Thyroid gland (tissue), 4 donors: ENCODE data around the gene KAT14. TPM values are rescaled to one million over a fixed set of nuclear protein-coding genes. Genes with fewer than 3 reads are reported as not detected.
"Not testable (repeated sequence)": the region's sequence is repeated elsewhere in the genome, so short reads cannot be mapped to it uniquely, and the experiment has no call there.

ENCODE experiments used
- DNase-seq, 2 donors: peaks; one replicate each; pipeline ENCODE4 v3.0.0-alpha.2; 2019
- H3K27ac ChIP-seq, 3 donors: fragments of 200-600 bp; sonication (generic); 1 replicate in 2 of 3; 2 replicates in 1 of 3; pipeline ENCODE4 v1.5.1; 2016 to 2019; ENCODE audit warnings: mild to moderate bottlenecking in 1 of 3, moderate library complexity in 1 of 3
- H3K27me3 ChIP-seq: fragments of 200-600 bp; sonication (generic); one replicate; pipeline ENCODE4 v1.5.1; 2019
- H3K36me3 ChIP-seq, 2 donors: fragments of 200-600 bp; sonication (generic); one replicate each; pipeline ENCODE4 v1.5.1; 2016 to 2019
- H3K4me1 ChIP-seq, 2 donors: fragments of 200-600 bp; sonication (generic); one replicate each; pipeline ENCODE4 v1.5.1; 2017 to 2019
- H3K4me3 ChIP-seq, 3 donors: fragments of 200-600 bp; sonication (generic); replicated peaks in 1 of 3; 1 replicate in 2 of 3; 2 replicates in 1 of 3; pipeline ENCODE4 v1.5.1; 2016; ENCODE audit warnings: mild to moderate bottlenecking in 1 of 3
- H3K9me3 ChIP-seq: fragments of 200-600 bp; sonication (generic); one replicate; pipeline ENCODE4 v1.5.1; 2017
- CTCF ChIP-seq, 6 experiments: fragments of 200-600 bp in 3 of 6; fragments of 450-650 bp in 3 of 6; sonication (generic) in 3 of 6; IDR thresholded peaks; one replicate each; pipeline ENCODE4 v1.5.1; 2016 to 2019; ENCODE audit warnings: antibody characterized with exemption in 6 of 6, mild to moderate bottlenecking in 2 of 6, inconsistent platforms in 1 of 6, moderate library complexity in 1 of 6
- POLR2A ChIP-seq, 2 donors: fragments of 450-650 bp; IDR thresholded peaks; one replicate each; pipeline ENCODE4 v1.6.1; 2017; ENCODE audit warnings: antibody characterized with exemption in 2 of 2, mild to moderate bottlenecking in 2 of 2, moderate library complexity in 1 of 2
- whole genome bisulfite sequencing, 2 donors: methylation state at CpG; one replicate each; pipeline ENCODE4 v1.1.5; 2017; 5-methylcytosine and 5-hydroxymethylcytosine counted together
- intact Hi-C: fragments of 100-400 bp; cut with DNase I; formaldehyde crosslinking; loops from one replicate; pipeline ENCODE4 v1.15.1; 2023
- total RNA-seq, 4 donors: library from RNA; depleted of rRNA; stranded (reverse); fragments of >200 nt; gene quantifications; one replicate each; pipeline ENCODE4 v1.2.3, GENCODE V29; 2016

Gene KAT14
- total RNA-seq, 4 donors from 2014 or later: 17.9 to 19.7 (median 18.7) TPM

GRCh38 chr20:18180815-18181214 is 43.2 kb downstream of the KAT14 start:
- no peak overlapping the region for H3K4me3 ChIP-seq
- H3K4me1 ChIP-seq: no peaks in the 10 kb centered on the region
- H3K36me3 ChIP-seq: peaks cover 17 to 31% of the 10 kb centered on the region in 2 donors
- H3K27me3 ChIP-seq: no peaks in the 10 kb centered on the region
- intact Hi-C loops: no loop called here
- whole genome bisulfite sequencing, 2 donors: 60 to 100% methylated on average over 1 of the region's 1 CpG
- no peak for DNase-seq
- no peak overlapping the region for H3K27ac ChIP-seq
- H3K9me3 ChIP-seq: no peaks in the 10 kb centered on the region
- no peak for TF ChIP-seq CTCF (IDR thresholded peaks at IDR 0.05)
- TF ChIP-seq POLR2A (IDR thresholded peaks at IDR 0.05): no peak

GRCh38 chr20:18187020-18187419 is 49.4 kb downstream of the KAT14 start:
- Histone ChIP-seq H3K4me1 (no peaks in the 10 kb centered on the region), H3K27me3 (no peaks in the 10 kb centered on the region), H3K27ac (no peak overlapping the region), H3K4me3 (no peak overlapping the region), H3K36me3 (peaks cover 17 to 50% of the 10 kb centered on the region in 2 donors), H3K9me3 (no peaks in the 10 kb centered on the region)
- intact Hi-C loops: no loop called here
- TF ChIP-seq POLR2A (IDR thresholded peaks at IDR 0.05) (no peak), CTCF (IDR thresholded peaks at IDR 0.05) (no peak)
- no peak for DNase-seq
- WGBS, 2 donors: 92% methylated on average over 5 of the region's 5 CpGs

GRCh38 chr20:18188434-18188833 is 50.8 kb downstream of the KAT14 start:
- no peak for DNase-seq
- no peaks in the 10 kb centered on the region for H3K4me1 ChIP-seq
- intact Hi-C loops: no loop called here
- H3K27me3 ChIP-seq: no peaks in the 10 kb centered on the region
- no peak overlapping the region for H3K4me3 ChIP-seq
- H3K9me3 ChIP-seq: no peaks in the 10 kb centered on the region
- TF ChIP-seq CTCF (IDR thresholded peaks at IDR 0.05) (no peak), POLR2A (IDR thresholded peaks at IDR 0.05) (no peak)
- H3K27ac ChIP-seq: no peak overlapping the region
- peaks cover 7 to 37% of the 10 kb centered on the region in 2 donors for H3K36me3 ChIP-seq
- WGBS, 2 donors: 46 to 59% methylated on average over 3 of the region's 3 CpGs

DNA sequence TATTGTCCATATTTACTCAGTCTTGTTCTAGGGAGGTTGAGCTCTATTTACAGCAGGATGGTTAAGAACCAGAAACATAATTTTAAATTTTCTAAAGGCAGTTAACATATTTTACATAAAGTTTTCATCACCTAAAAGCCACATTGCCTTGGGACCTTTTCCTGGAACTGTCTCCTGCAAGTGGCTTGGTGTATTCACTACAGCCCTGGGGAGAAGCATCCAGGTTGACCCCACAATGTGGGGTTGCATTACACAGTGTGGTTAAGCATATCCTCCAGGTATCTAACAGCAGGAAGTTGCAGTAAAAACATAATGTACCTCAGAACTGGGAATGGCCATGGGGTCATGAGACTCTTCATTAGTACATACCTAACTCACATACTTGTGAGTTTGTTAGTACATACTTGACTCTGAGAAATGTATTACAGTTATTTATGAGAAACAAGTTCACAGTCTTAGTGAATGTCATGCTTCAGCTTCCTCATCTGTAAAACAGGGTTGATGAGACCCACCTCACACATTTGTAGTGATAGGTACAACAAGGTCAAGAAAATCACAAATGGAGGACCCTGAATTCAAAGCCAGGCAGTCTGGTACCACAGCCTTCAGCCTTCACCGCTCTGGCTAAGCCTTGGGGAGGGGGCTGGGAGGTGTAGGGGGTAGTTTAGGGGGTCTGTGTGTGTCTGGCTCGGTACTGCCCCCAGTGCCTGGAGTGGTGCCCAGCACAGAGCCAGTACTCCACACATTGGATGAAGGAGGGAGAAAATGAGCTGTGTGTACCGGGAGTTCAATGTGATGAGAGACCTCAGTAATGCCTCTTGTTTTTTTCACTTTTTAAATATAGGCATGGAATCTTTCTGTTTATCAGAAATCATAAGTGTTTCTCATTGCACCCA is 52.9 kb downstream of the KAT14 start:
- Histone ChIP-seq H3K9me3 (no peaks in the 10 kb centered on the region), H3K27me3 (no peaks in the 10 kb centered on the region), H3K36me3 (peaks cover 0 to 21% of the 10 kb centered on the region in 2 donors), H3K4me3 (no peak overlapping the region), H3K4me1 (peaks cover 0 to 4% of the 10 kb centered on the region in 2 donors), H3K27ac (no peak overlapping the region)
- 77 to 80% methylated on average over 3 of the region's 3 CpGs for WGBS, 2 donors
- intact Hi-C loops: no loop called here
- no peak for DNase-seq
- no peak for TF ChIP-seq CTCF (IDR thresholded peaks at IDR 0.05)

DNA sequence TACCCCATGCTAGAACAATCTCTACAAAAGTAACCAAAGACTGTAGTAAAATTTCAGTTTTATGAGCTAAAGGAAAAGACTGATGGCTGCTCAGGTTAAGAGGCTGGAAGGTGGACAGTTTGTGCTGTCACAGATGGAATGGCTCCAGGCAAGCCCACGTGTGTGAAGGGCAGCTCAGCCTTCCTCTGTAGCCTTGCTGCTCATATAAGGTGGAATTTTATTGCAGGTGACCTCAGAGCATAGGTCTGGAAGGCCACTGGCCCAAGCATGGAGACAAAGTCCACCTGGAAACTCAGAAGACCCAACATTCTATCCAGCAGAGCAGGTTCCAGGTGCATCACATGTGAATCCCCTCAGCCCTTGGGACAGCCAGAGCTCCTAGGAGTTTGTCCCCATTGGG is 53.6 kb downstream of the KAT14 start:
- WGBS, 2 donors: 73 to 89% methylated on average over 1 of the region's 1 CpG
- H3K4me3 ChIP-seq: no peak overlapping the region
- peaks cover 0 to 16% of the 10 kb centered on the region in 2 donors for H3K36me3 ChIP-seq
- peaks cover 0 to 4% of the 10 kb centered on the region in 2 donors for H3K4me1 ChIP-seq
- intact Hi-C loops: no loop called here
- no peaks in the 10 kb centered on the region for H3K27me3 ChIP-seq
- no peak overlapping the region for H3K27ac ChIP-seq
- TF ChIP-seq POLR2A (IDR thresholded peaks at IDR 0.05) (no peak), CTCF (IDR thresholded peaks at IDR 0.05) (no peak)
- no peak for DNase-seq
- no peaks in the 10 kb centered on the region for H3K9me3 ChIP-seq

GRCh38 chr20:18194461-18194860 is 56.8 kb downstream of the KAT14 start:
- H3K27ac ChIP-seq, H3K4me3 ChIP-seq, DNase-seq, H3K27me3 ChIP-seq, H3K36me3 ChIP-seq, H3K9me3 ChIP-seq, intact Hi-C loops, H3K4me1 ChIP-seq: not testable (repeated sequence)
- WGBS, 2 donors: 90 to 93% methylated on average over 4 to 5 of the region's 35 CpGs
